ENCODE measurements around the gene CST8.

The CST8 gene

GRCh38 chr20:23449421-23449820, 41.5 kb upstream of the CST8 start:
- no peak overlapping the region for H3K27ac ChIP-seq
- TF ChIP-seq CTCF (conservative IDR thresholded peaks at IDR 0.05) (no peak), ZFX (IDR thresholded peaks at IDR 0.05) (no peak)

GRCh38 chr20:23450877-23451276, 40.0 kb upstream of the CST8 start:
- no peak overlapping the region for H3K27ac ChIP-seq
- TF ChIP-seq ZFX (IDR thresholded peaks at IDR 0.05) (no peak), CTCF (conservative IDR thresholded peaks at IDR 0.05) (no peak)

GRCh38 chr20:23451956-23452487, 38.9 kb upstream of the CST8 start:
- TF ChIP-seq CTCF (conservative IDR thresholded peaks at IDR 0.05) (no peak), ZFX (IDR thresholded peaks at IDR 0.05) (no peak)

GRCh38 chr20:23452776-23453175, 38.1 kb upstream of the CST8 start, which contains the start of gene CST11:
TSS of gene CST11 (minus strand) at chr20:23452876. CDS start at chr20:23452811, 65 bp downstream.
- no peak for TF ChIP-seq ZFX (IDR thresholded peaks at IDR 0.05)
- no peak for TF ChIP-seq CTCF (conservative IDR thresholded peaks at IDR 0.05)
- no peak within 1 kb of the TSS for H3K27ac ChIP-seq

More at GRCh38 chr20:23451956-23452487, 38.9 kb upstream of the CST8 start:
- H3K27ac ChIP-seq = no peak overlapping the region

- no peak for TF ChIP-seq CTCF (conservative IDR thresholded peaks at IDR 0.05)
- no peak for TF ChIP-seq ZFX (IDR thresholded peaks at IDR 0.05)
- no peak overlapping the region for H3K27ac ChIP-seq
Observed at GRCh38 chr20:23453549-23454543, 37.1 kb upstream of the CST8 start.

GRCh38 chr20:23454816-23455215, 36.1 kb upstream of the CST8 start:
- H3K27ac ChIP-seq = no peak overlapping the region
- TF ChIP-seq ZFX (IDR thresholded peaks at IDR 0.05) (no peak), CTCF (conservative IDR thresholded peaks at IDR 0.05) (no peak)

GRCh38 chr20:23455639-23456038, 35.3 kb upstream of the CST8 start:
- no peak for TF ChIP-seq CTCF (conservative IDR thresholded peaks at IDR 0.05)
- no peak for TF ChIP-seq ZFX (IDR thresholded peaks at IDR 0.05)
- H3K27ac ChIP-seq = no peak overlapping the region

Data from C4-2B (cell line).